ENCODE results near the gene ZBED4. TPM values are rescaled to one million over a fixed set of nuclear protein-coding genes. Genes with fewer than 3 reads are reported as not detected.

Gene ZBED4
- total and polyA plus RNA-seq, 11 donors, result 2.2 to 8.6 (median 4.9) TPM

- Histone ChIP-seq H3K27ac (no peak overlapping the region), H3K9me3 (no peaks in the 10 kb centered on the region), H3K36me3 (peaks cover 0 to 76% (median 65%) of the 10 kb centered on the region in 9 donors), H3K27me3 (no peaks in the 10 kb centered on the region), H3K4me1 (no peaks in the 10 kb centered on the region), H3K4me3 (no peak overlapping the region)
- DNase-seq, result no peak
- TF ChIP-seq, protein P1, sequence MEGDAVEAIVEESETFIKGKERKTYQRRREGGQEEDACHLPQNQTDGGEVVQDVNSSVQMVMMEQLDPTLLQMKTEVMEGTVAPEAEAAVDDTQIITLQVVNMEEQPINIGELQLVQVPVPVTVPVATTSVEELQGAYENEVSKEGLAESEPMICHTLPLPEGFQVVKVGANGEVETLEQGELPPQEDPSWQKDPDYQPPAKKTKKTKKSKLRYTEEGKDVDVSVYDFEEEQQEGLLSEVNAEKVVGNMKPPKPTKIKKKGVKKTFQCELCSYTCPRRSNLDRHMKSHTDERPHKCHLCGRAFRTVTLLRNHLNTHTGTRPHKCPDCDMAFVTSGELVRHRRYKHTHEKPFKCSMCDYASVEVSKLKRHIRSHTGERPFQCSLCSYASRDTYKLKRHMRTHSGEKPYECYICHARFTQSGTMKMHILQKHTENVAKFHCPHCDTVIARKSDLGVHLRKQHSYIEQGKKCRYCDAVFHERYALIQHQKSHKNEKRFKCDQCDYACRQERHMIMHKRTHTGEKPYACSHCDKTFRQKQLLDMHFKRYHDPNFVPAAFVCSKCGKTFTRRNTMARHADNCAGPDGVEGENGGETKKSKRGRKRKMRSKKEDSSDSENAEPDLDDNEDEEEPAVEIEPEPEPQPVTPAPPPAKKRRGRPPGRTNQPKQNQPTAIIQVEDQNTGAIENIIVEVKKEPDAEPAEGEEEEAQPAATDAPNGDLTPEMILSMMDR (IDR thresholded peaks at IDR 0.05), result no peak
- TF ChIP-seq POLR2A (IDR thresholded peaks at IDR 0.05), result no peak
- intact Hi-C loops (cut with DNase I), result loop anchor here in 3 of 10 donors (10.0 kb wide), 4 partner anchors 55 to 135 kb away; partner anchors contain the start of gene ZBED4 (in 1 of the 3)
- ATAC-seq, result no peak
- 92 to 95% (median 94%) methylated on average over 23 of the region's 23 CpGs for WGBS, 4 donors
These were observed 56.0 kb downstream of the ZBED4 start for GRCh38 chr22:49909476-49910205.

GRCh38 chr22:49910229-49911155 is 56.8 kb downstream of the ZBED4 start:
- H3K36me3 ChIP-seq, result peaks cover 0 to 76% (median 60%) of the 10 kb centered on the region in 9 donors
- no peaks in the 10 kb centered on the region for H3K9me3 ChIP-seq
- ATAC-seq, result no peak
- WGBS, 4 donors, result 93 to 95% (median 94%) methylated on average over 20 to 27 of the region's 27 CpGs
- H3K27me3 ChIP-seq, result no peaks in the 10 kb centered on the region
- no peak for DNase-seq
- H3K4me3 ChIP-seq, result no peak overlapping the region
- intact Hi-C loops (cut with DNase I), result loop anchor here in 3 of 10 donors (10.0 kb wide), 4 partner anchors 56 to 136 kb away; partner anchors contain the start of gene ZBED4 (in 1 of the 3)
- TF ChIP-seq, protein P1 (IDR thresholded peaks at IDR 0.05), result no peak
- TF ChIP-seq POLR2A (IDR thresholded peaks at IDR 0.05), result no peak
- no peaks in the 10 kb centered on the region for H3K4me1 ChIP-seq
- no peak overlapping the region for H3K27ac ChIP-seq

- peaks cover 0 to 64% (median 50%) of the 10 kb centered on the region in 9 donors for H3K36me3 ChIP-seq
- ATAC-seq (no peak), DNase-seq (no peak)
- no peaks in the 10 kb centered on the region for H3K27me3 ChIP-seq
- TF ChIP-seq, protein P1 (IDR thresholded peaks at IDR 0.05), result no peak
- no peak for TF ChIP-seq POLR2A (IDR thresholded peaks at IDR 0.05)
- WGBS, 4 donors, result 92 to 95% (median 95%) methylated on average over 30 of the region's 30 CpGs
- peaks cover 0 to 4% (median 2%) of the 10 kb centered on the region in 12 donors for H3K4me1 ChIP-seq
- intact Hi-C loops (cut with DNase I), result loop anchor here in 3 of 10 donors (10.0 kb wide), 4 partner anchors 57 to 137 kb away; partner anchors contain the start of gene ZBED4 (in 1 of the 3)
- no peak overlapping the region for H3K27ac ChIP-seq
- no peaks in the 10 kb centered on the region for H3K9me3 ChIP-seq
- no peak overlapping the region for H3K4me3 ChIP-seq
These were observed 58.4 kb downstream of the ZBED4 start for GRCh38 chr22:49911881-49912625.
